Suprapubic skin (tissue), 4 donors: ENCODE data around the gene CDK4. TPM values are rescaled to one million over a fixed set of nuclear protein-coding genes. Genes with fewer than 3 reads are reported as not detected.

Experiments used
- DNase-seq, 2 donors: peaks; one replicate each; pipeline ENCODE4 v3.0.0-alpha.2; 2019; ENCODE audit warnings: low spot score in 2 of 2
- H3K27ac ChIP-seq: fragments of 200-600 bp; sonication (generic); one replicate; pipeline ENCODE4 v1.5.1; 2019
- H3K27me3 ChIP-seq: fragments of 200-600 bp; sonication (generic); one replicate; pipeline ENCODE4 v1.5.1; 2019
- H3K36me3 ChIP-seq: fragments of 200-600 bp; sonication (generic); one replicate; pipeline ENCODE4 v1.5.1; 2019
- H3K4me1 ChIP-seq: fragments of 200-600 bp; sonication (generic); one replicate; pipeline ENCODE4 v1.5.1; 2019
- H3K4me3 ChIP-seq: fragments of 200-600 bp; sonication (generic); one replicate; pipeline ENCODE4 v1.5.1; 2019; ENCODE audit warnings: mild to moderate bottlenecking
- H3K9me3 ChIP-seq: fragments of 200-600 bp; sonication (generic); one replicate; pipeline ENCODE4 v1.5.1; 2019
- CTCF ChIP-seq, 2 donors: fragments of 200-600 bp in 1 of 2; fragments of 450-650 bp in 1 of 2; sonication (generic) in 1 of 2; IDR thresholded peaks; one replicate each; pipeline ENCODE4 v1.5.1; 2016 to 2019; ENCODE audit warnings: antibody characterized with exemption in 2 of 2, mild to moderate bottlenecking in 1 of 2, moderate library complexity in 1 of 2
- EP300 ChIP-seq: sonication (generic); formaldehyde crosslinking; IDR thresholded peaks from one replicate; pipeline ENCODE4 v1.6.1; 2017; ENCODE audit warnings: antibody characterized with exemption
- POLR2A ChIP-seq, 2 donors: fragments of 450-650 bp; IDR thresholded peaks; one replicate each; pipeline ENCODE4 v1.6.1; 2017; ENCODE audit warnings: antibody characterized with exemption in 2 of 2, mild to moderate bottlenecking in 2 of 2, moderate library complexity in 2 of 2
- POLR2AphosphoS5 ChIP-seq, 3 donors: sonication (generic); formaldehyde crosslinking; IDR thresholded peaks; one replicate each; pipeline ENCODE4 v1.6.1; 2017; ENCODE audit warnings: antibody characterized with exemption in 3 of 3
- WGBS: methylation state at CpG from one replicate; pipeline ENCODE4 v1.1.5; 2018; 5-methylcytosine and 5-hydroxymethylcytosine counted together
- total RNA-seq, 4 donors: library from RNA; depleted of rRNA; stranded (reverse); fragments of >200 nt; gene quantifications; one replicate each; pipeline ENCODE4 v1.1.0, GENCODE V29; 2016

CDK4 gene
- total RNA-seq, 4 donors from 2014 or later = 35.7 to 82.3 (median 47.0) TPM

- no peak for DNase-seq
Measured at GRCh38 chr12:57735952-57736740, 16.0 kb downstream of the CDK4 start.

GRCh38 chr12:57735198-57735855, 16.8 kb downstream of the CDK4 start:
- H3K4me1 ChIP-seq = peaks cover 37% of the 10 kb centered on the region
- H3K36me3 ChIP-seq = no peaks in the 10 kb centered on the region
- no peaks in the 10 kb centered on the region for H3K9me3 ChIP-seq
- TF ChIP-seq POLR2A (IDR thresholded peaks at IDR 0.05) = no peak
- no peak for TF ChIP-seq EP300
- no peak for TF ChIP-seq CTCF (IDR thresholded peaks at IDR 0.05)
- no peak for TF ChIP-seq POLR2AphosphoS5 (IDR thresholded peaks at IDR 0.05)
- H3K4me3 ChIP-seq = no peak overlapping the region
- no peak overlapping the region for H3K27ac ChIP-seq
- 46% methylated on average over 5 of the region's 8 CpGs for WGBS
- peaks cover 66% of the 10 kb centered on the region for H3K27me3 ChIP-seq
- DNase-seq = peak in 1 of 2 donors; percentile 57

More at GRCh38 chr12:57735952-57736740, 16.0 kb downstream of the CDK4 start:
- Histone ChIP-seq H3K36me3 (no peaks in the 10 kb centered on the region), H3K27me3 (peaks cover 67% of the 10 kb centered on the region), H3K4me1 (peaks cover 40% of the 10 kb centered on the region), H3K27ac (no peak overlapping the region), H3K4me3 (peak overlapping the region; percentile 27), H3K9me3 (no peaks in the 10 kb centered on the region)
- WGBS = 9% methylated on average over 36 of the region's 49 CpGs
- TF ChIP-seq POLR2AphosphoS5 (IDR thresholded peaks at IDR 0.05) = no peak
- no peak for TF ChIP-seq POLR2A (IDR thresholded peaks at IDR 0.05)
- TF ChIP-seq EP300 = no peak
- no peak for TF ChIP-seq CTCF (IDR thresholded peaks at IDR 0.05)

GRCh38 chr12:57734591-57734990, 17.5 kb downstream of the CDK4 start:
- Histone ChIP-seq H3K4me3 (no peak overlapping the region), H3K9me3 (no peaks in the 10 kb centered on the region), H3K27me3 (peaks cover 59% of the 10 kb centered on the region), H3K27ac (no peak overlapping the region), H3K36me3 (no peaks in the 10 kb centered on the region), H3K4me1 (peaks cover 37% of the 10 kb centered on the region)
- 70% methylated on average over 4 of the region's 4 CpGs for WGBS
- TF ChIP-seq CTCF (IDR thresholded peaks at IDR 0.05) = no peak
- TF ChIP-seq POLR2AphosphoS5 (IDR thresholded peaks at IDR 0.05) = no peak
- no peak for TF ChIP-seq POLR2A (IDR thresholded peaks at IDR 0.05)
- TF ChIP-seq EP300 = no peak
- DNase-seq = peak in 1 of 2 donors; percentile 19

- H3K36me3 ChIP-seq = no peaks in the 10 kb centered on the region
- no peak overlapping the region for H3K4me3 ChIP-seq
- TF ChIP-seq POLR2A (IDR thresholded peaks at IDR 0.05) (no peak), POLR2AphosphoS5 (IDR thresholded peaks at IDR 0.05) (no peak), EP300 (no peak), CTCF (IDR thresholded peaks at IDR 0.05) (no peak)
- 87% methylated on average over 6 of the region's 6 CpGs for WGBS
- H3K9me3 ChIP-seq = no peaks in the 10 kb centered on the region
- peak in 1 of 2 donors; percentile 50 for DNase-seq
- H3K27me3 ChIP-seq = peaks cover 52% of the 10 kb centered on the region
- peaks cover 34% of the 10 kb centered on the region for H3K4me1 ChIP-seq
- no peak overlapping the region for H3K27ac ChIP-seq
Measured at GRCh38 chr12:57733928-57734327, 18.2 kb downstream of the CDK4 start.
